K562 (cell line): ENCODE data around the gene SDR39U1.

Experiments
- CBFB ChIP-seq: sonication (generic); formaldehyde crosslinking; IDR thresholded peaks from 2 replicates; pipeline ENCODE4 v1.4.0; 2020; ENCODE audit warnings: mild to moderate bottlenecking, missing genetic modification reagents
- CBX2 ChIP-seq: fragments of 200-600 bp; sonication (generic); IDR thresholded peaks from one replicate; pipeline ENCODE4 v1.6.1; 2012; ENCODE audit warnings: mild to moderate bottlenecking, low read length, inconsistent platforms; ENCODE audit not compliant: insufficient read depth, poor library complexity, severe bottlenecking
- EWSR1 ChIP-seq: fragments of 450-650 bp; IDR thresholded peaks from 2 replicates; pipeline ENCODE4 v1.6.1; 2018; ENCODE audit warnings: borderline replicate concordance, mild to moderate bottlenecking, low read depth, moderate library complexity; ENCODE audit not compliant: partially characterized antibody
- HNRNPK ChIP-seq: fragments of 200-400 bp; formaldehyde crosslinking; IDR thresholded peaks from one replicate; pipeline ENCODE4 v1.6.1; 2018; ENCODE audit warnings: mild to moderate bottlenecking, low read depth, low read length; ENCODE audit not compliant: poor library complexity, severe bottlenecking
- MYC ChIP-seq, 2 experiments: fragments of 250-450 bp in 1 of 2; sonication (Bioruptor Pico) in 1 of 2; IDR thresholded peaks; 2 replicates each; pipeline versions ENCODE4 v1.5.1 to v1.6.1; 2012 to 2021; ENCODE audit warnings: low read depth in 2 of 2, borderline replicate concordance in 1 of 2, improper control_type of control experiment in 1 of 2, low read length in 1 of 2, mild to moderate bottlenecking in 1 of 2, moderate library complexity in 1 of 2
- PCBP1 ChIP-seq: fragments of 200-400 bp; formaldehyde crosslinking; IDR thresholded peaks from 2 replicates; pipeline ENCODE4 v1.6.1; 2018; ENCODE audit warnings: mild to moderate bottlenecking, low read depth, low read length; ENCODE audit not compliant: poor library complexity, severe bottlenecking
- POLR2B ChIP-seq: fragments of 450-650 bp; IDR thresholded peaks from 2 replicates; pipeline ENCODE4 v1.6.1; 2018; ENCODE audit warnings: low read depth; ENCODE audit not compliant: partially characterized antibody
- RAD21 ChIP-seq, 2 experiments: fragments of 250-450 bp in 1 of 2; fragments of 450-650 bp in 1 of 2; sonication (Bioruptor Pico) in 1 of 2; formaldehyde crosslinking in 1 of 2; IDR thresholded peaks in 1 of 2; conservative IDR thresholded peaks in 1 of 2; 2 replicates each; pipeline versions ENCODE4 v1.4.0 to v1.8.0; 2020 to 2022; ENCODE audit warnings: mild to moderate bottlenecking in 2 of 2, moderate library complexity in 1 of 2
- TCF7 ChIP-seq: sonication (generic); IDR thresholded peaks from 2 replicates; pipeline ENCODE4 v1.6.1; 2016; ENCODE audit warnings: antibody characterized with exemption, borderline replicate concordance
- ZBTB7A ChIP-seq: IDR thresholded peaks from 2 replicates; pipeline ENCODE4 v1.6.1; 2011; ENCODE audit warnings: low read depth, mild to moderate bottlenecking, low read length, moderate library complexity, borderline replicate concordance; ENCODE audit not compliant: control insufficient read depth
- TF ChIP-seq, protein P1 (sequence below): sonication (generic); formaldehyde crosslinking; IDR thresholded peaks from 2 replicates; pipeline ENCODE4 v1.8.0; 2022; ENCODE audit warnings: missing genetic modification reagents, mild to moderate bottlenecking, borderline replicate concordance

- TF ChIP-seq RAD21 (CRISPR knock-in tag; conservative IDR thresholded peaks at IDR 0.05 in 1 of 2, IDR thresholded peaks at IDR 0.05 in 1 of 2) (no peak), HNRNPK (no peak), CBX2 (no peak), POLR2B (no peak), MYC (IDR thresholded peaks at IDR 0.05; ENCODE audit: low read depth, low read length) (no peak), MYC (CRISPR knock-in tag; IDR thresholded peaks at IDR 0.05; ENCODE audit: borderline replicate concordance, low read depth) (no peak), CBFB (no peak), TCF7 (no peak), PCBP1 (no peak), ZBTB7A (no peak), EWSR1 (no peak)
- TF ChIP-seq, protein P1, sequence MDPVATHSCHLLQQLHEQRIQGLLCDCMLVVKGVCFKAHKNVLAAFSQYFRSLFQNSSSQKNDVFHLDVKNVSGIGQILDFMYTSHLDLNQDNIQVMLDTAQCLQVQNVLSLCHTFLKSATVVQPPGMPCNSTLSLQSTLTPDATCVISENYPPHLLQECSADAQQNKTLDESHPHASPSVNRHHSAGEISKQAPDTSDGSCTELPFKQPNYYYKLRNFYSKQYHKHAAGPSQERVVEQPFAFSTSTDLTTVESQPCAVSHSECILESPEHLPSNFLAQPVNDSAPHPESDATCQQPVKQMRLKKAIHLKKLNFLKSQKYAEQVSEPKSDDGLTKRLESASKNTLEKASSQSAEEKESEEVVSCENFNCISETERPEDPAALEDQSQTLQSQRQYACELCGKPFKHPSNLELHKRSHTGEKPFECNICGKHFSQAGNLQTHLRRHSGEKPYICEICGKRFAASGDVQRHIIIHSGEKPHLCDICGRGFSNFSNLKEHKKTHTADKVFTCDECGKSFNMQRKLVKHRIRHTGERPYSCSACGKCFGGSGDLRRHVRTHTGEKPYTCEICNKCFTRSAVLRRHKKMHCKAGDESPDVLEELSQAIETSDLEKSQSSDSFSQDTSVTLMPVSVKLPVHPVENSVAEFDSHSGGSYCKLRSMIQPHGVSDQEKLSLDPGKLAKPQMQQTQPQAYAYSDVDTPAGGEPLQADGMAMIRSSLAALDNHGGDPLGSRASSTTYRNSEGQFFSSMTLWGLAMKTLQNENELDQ = no peak
Observed at GRCh38 chr14:24394275-24394674, 48.3 kb downstream of the SDR39U1 start.
